GM23338 (cell line): ENCODE results near the gene RASGRP1. TPM values are rescaled to one million over a fixed set of nuclear protein-coding genes. Genes with fewer than 3 reads are reported as not detected.

Experiments used
- ATAC-seq: fragments of 200-7000 bp; cut with Tn5 transposase; 3 replicates; pipeline ENCODE4 v1.9.1; 2020
- DNase-seq: peaks from one replicate; pipeline ENCODE4 v3.0.0-alpha.2; 2015; ENCODE audit warnings: low spot score
- H2AFZ ChIP-seq: fragments of 200-600 bp; sonication (generic); 2 replicates; pipeline ENCODE4 v1.8.0; 2016; ENCODE audit warnings: antibody characterized with exemption, mild to moderate bottlenecking, moderate library complexity
- H3F3A ChIP-seq: fragments of 200-600 bp; sonication (generic); replicated peaks from 2 replicates; pipeline ENCODE4 v1.8.0; 2017; ENCODE audit warnings: antibody characterized with exemption, mixed run types, low read depth
- H3K27ac ChIP-seq: fragments of 200-600 bp; sonication (generic); 2 replicates; pipeline ENCODE4 v1.6.1; 2016; ENCODE audit warnings: low read depth
- H3K27me3 ChIP-seq: fragments of 200-600 bp; sonication (generic); 2 replicates; pipeline ENCODE4 v1.8.0; 2016; ENCODE audit warnings: mild to moderate bottlenecking, mixed run types, moderate library complexity; ENCODE audit not compliant: insufficient read depth
- H3K36me3 ChIP-seq: fragments of 200-600 bp; sonication (generic); 2 replicates; pipeline ENCODE4 v1.8.0; 2016; ENCODE audit warnings: mild to moderate bottlenecking; ENCODE audit not compliant: insufficient read depth
- H3K4me1 ChIP-seq: fragments of 200-600 bp; sonication (generic); 2 replicates; pipeline ENCODE4 v1.8.0; 2016; ENCODE audit warnings: mild to moderate bottlenecking, moderate library complexity; ENCODE audit not compliant: insufficient read depth
- H3K4me2 ChIP-seq: fragments of 200-600 bp; sonication (generic); 2 replicates; pipeline ENCODE4 v1.7.1; 2017; ENCODE audit warnings: mixed run types
- H3K4me3 ChIP-seq: fragments of 200-600 bp; sonication (generic); 2 replicates; pipeline ENCODE4 v1.6.1; 2016; ENCODE audit warnings: mixed run types
- H3K79me2 ChIP-seq: fragments of 200-600 bp; sonication (generic); replicated peaks from 2 replicates; pipeline ENCODE4 v1.8.0; 2017; ENCODE audit warnings: mild to moderate bottlenecking; ENCODE audit not compliant: insufficient read depth
- H3K9me2 ChIP-seq: fragments of 200-600 bp; sonication (generic); 2 replicates; pipeline ENCODE4 v1.8.0; 2017; ENCODE audit not compliant: insufficient read depth
- H4K20me1 ChIP-seq: fragments of 200-600 bp; sonication (generic); replicated peaks from 2 replicates; pipeline ENCODE4 v1.8.0; 2017; ENCODE audit warnings: mild to moderate bottlenecking; ENCODE audit not compliant: insufficient read depth
- H3K27ac Mint-ChIP-seq: 2 replicates; pipeline ENCODE4 v1.8.0; 2020; ENCODE audit warnings: inconsistent platforms, mild to moderate bottlenecking, moderate library complexity, mixed read lengths
- H3K27me3 Mint-ChIP-seq: 3 replicates; pipeline ENCODE4 v1.8.0; 2022; ENCODE audit warnings: low read depth, mild to moderate bottlenecking, moderate library complexity, mixed read lengths, inconsistent platforms; ENCODE audit not compliant: insufficient read depth, poor library complexity
- H3K36me3 Mint-ChIP-seq: 3 replicates; pipeline ENCODE4 v1.8.0; 2021; ENCODE audit warnings: low read depth, mild to moderate bottlenecking, inconsistent platforms, moderate library complexity, mixed read lengths
- H3K4me1 Mint-ChIP-seq: 3 replicates; pipeline ENCODE4 v1.8.0; 2020; ENCODE audit warnings: mild to moderate bottlenecking, inconsistent platforms, mixed read lengths
- H3K4me3 Mint-ChIP-seq: 3 replicates; pipeline ENCODE4 v1.8.0; 2021; ENCODE audit warnings: moderate library complexity, mild to moderate bottlenecking, inconsistent platforms, mixed read lengths
- H3K9me3 Mint-ChIP-seq: 3 replicates; pipeline ENCODE4 v1.8.0; 2020; ENCODE audit warnings: moderate library complexity, mild to moderate bottlenecking, inconsistent platforms, mixed read lengths
- CREB1 ChIP-seq: fragments of 250-450 bp; sonication (Bioruptor Pico); IDR thresholded peaks from 2 replicates; pipeline ENCODE4 v1.5.0; 2020; ENCODE audit warnings: low read depth, mild to moderate bottlenecking, moderate library complexity
- CTCF ChIP-seq, 2 experiments: fragments of 200-600 bp in 1 of 2; sonication (generic) in 1 of 2; conservative IDR thresholded peaks; 2 replicates each; pipeline versions ENCODE4 v1.5.1 to v1.6.1; 2016 to 2017; ENCODE audit warnings: antibody characterized with exemption in 2 of 2, low read depth in 2 of 2, mild to moderate bottlenecking in 2 of 2, moderate library complexity in 1 of 2
- EZH2phosphoT487 ChIP-seq: fragments of 200-600 bp; sonication (generic); IDR thresholded peaks from one replicate; pipeline ENCODE4 v1.8.1; 2018; ENCODE audit warnings: antibody characterized with exemption; ENCODE audit not compliant: unreplicated experiment
- POLR2AphosphoS5 ChIP-seq: IDR thresholded peaks from 2 replicates; pipeline ENCODE4 v1.6.1; 2016; ENCODE audit warnings: antibody characterized with exemption, low read depth
- REST ChIP-seq: IDR thresholded peaks from one replicate; pipeline ENCODE4 v1.6.1; 2018; ENCODE audit warnings: antibody characterized with exemption; ENCODE audit not compliant: unreplicated experiment
- STAT1 ChIP-seq: IDR thresholded peaks from one replicate; pipeline ENCODE4 v1.6.1; 2016; ENCODE audit warnings: antibody characterized with exemption; ENCODE audit not compliant: unreplicated experiment
- ZNF331 ChIP-seq: fragments of 250-450 bp; sonication (Bioruptor Pico); IDR thresholded peaks from 2 replicates; pipeline ENCODE4 v1.5.0; 2020; ENCODE audit warnings: low read depth, mild to moderate bottlenecking, moderate library complexity
- ZNF462 ChIP-seq: fragments of 250-450 bp; sonication (Bioruptor Pico); IDR thresholded peaks from 2 replicates; pipeline ENCODE4 v1.5.0; 2020; ENCODE audit warnings: mild to moderate bottlenecking, moderate library complexity
- polyA plus RNA-seq: library from polyadenylated mRNA; unstranded; fragments of >200 nt; fragmentation: Nextera tagmentation; extraction: Ambion mirVana; gene quantifications from 2 replicates; pipeline ENCODE4 v1.2.1, GENCODE V29; 2016
- total RNA-seq: library from RNA; depleted of rRNA; stranded (reverse); fragments of >200 nt; shearing (Covaris generic); gene quantifications from 2 replicates; pipeline ENCODE4 v1.2.3, GENCODE V29; 2014

Gene RASGRP1
- total and polyA plus RNA-seq, 2 experiments from 2014 or later: 1.1 to 1.2 TPM

GRCh38 chr15:38534691-38535090 is 29.9 kb downstream of the RASGRP1 start:
- ATAC-seq (no peak), DNase-seq (no peak)
- no peak overlapping the region for H3K27ac Mint-ChIP-seq
- no peaks in the 10 kb centered on the region for H3K79me2 ChIP-seq
- no peaks in the 10 kb centered on the region for H3K36me3 ChIP-seq
- no peak overlapping the region for H3K4me3 ChIP-seq
- no peaks in the 10 kb centered on the region for H3K27me3 ChIP-seq
- no peaks in the 10 kb centered on the region for H3K4me1 ChIP-seq
- no peaks in the 10 kb centered on the region for H3K9me3 Mint-ChIP-seq
- no peaks in the 10 kb centered on the region for H3K36me3 Mint-ChIP-seq
- H4K20me1 ChIP-seq: no peaks in the 10 kb centered on the region
- TF ChIP-seq CREB1: no peak
- no peak for TF ChIP-seq ZNF331 (CRISPR knock-in tag)
- no peak for TF ChIP-seq CTCF (conservative IDR thresholded peaks at IDR 0.05; ENCODE audit: low read depth in 2 of 2)
- TF ChIP-seq ZNF462 (CRISPR knock-in tag): no peak
- no peak overlapping the region for H3K4me3 Mint-ChIP-seq
- no peak overlapping the region for H2AFZ ChIP-seq
- H3F3A ChIP-seq: no peaks in the 10 kb centered on the region
- peaks cover 11% of the 10 kb centered on the region; the same call in 1 of the 2 replicates for H3K9me2 ChIP-seq
- peaks cover 1% of the 10 kb centered on the region for H3K27me3 Mint-ChIP-seq
- H3K4me1 Mint-ChIP-seq: peaks cover 2% of the 10 kb centered on the region
- no peak overlapping the region for H3K4me2 ChIP-seq
- no peak overlapping the region for H3K27ac ChIP-seq

GRCh38 chr15:38533926-38534325 is 30.7 kb downstream of the RASGRP1 start:
- Histone ChIP-seq H3F3A (no peaks in the 10 kb centered on the region), H3K27ac (no peak overlapping the region), H3K27me3 (no peaks in the 10 kb centered on the region), H2AFZ (no peak overlapping the region), H4K20me1 (no peaks in the 10 kb centered on the region), H3K9me2 (peaks cover 16% of the 10 kb centered on the region), H3K4me2 (no peak overlapping the region), H3K4me3 (no peak overlapping the region), H3K4me1 (no peaks in the 10 kb centered on the region), H3K36me3 (no peaks in the 10 kb centered on the region), H3K79me2 (no peaks in the 10 kb centered on the region)
- Mint-ChIP-seq H3K36me3 (no peaks in the 10 kb centered on the region), H3K27me3 (peaks cover 1% of the 10 kb centered on the region), H3K27ac (no peak overlapping the region), H3K9me3 (no peaks in the 10 kb centered on the region), H3K4me1 (peaks cover 2% of the 10 kb centered on the region), H3K4me3 (no peak overlapping the region)
- TF ChIP-seq CTCF (conservative IDR thresholded peaks at IDR 0.05; ENCODE audit: low read depth in 2 of 2) (no peak), POLR2AphosphoS5 (no peak), REST (no peak), STAT1 (no peak), EZH2phosphoT487 (no peak)
- ATAC-seq: no peak
- no peak for DNase-seq
